HT-29 (cell line): ENCODE measurements around the gene PRDM11. TPM values are rescaled to one million over a fixed set of nuclear protein-coding genes. Genes with fewer than 3 reads are reported as not detected.

Source experiments
- DNase-seq: peaks from one replicate; pipeline ENCODE4 v3.0.0-alpha.2; 2015; ENCODE audit warnings: low spot score
- total RNA-seq: library from RNA; depleted of rRNA; stranded (reverse); fragments of >200 nt; shearing (Covaris generic); gene quantifications from 2 replicates; pipeline ENCODE4 v1.2.3, GENCODE V29; 2014

PRDM11 gene
- total RNA-seq, 1 experiment from 2014 or later, result 2.0 TPM

DNA sequence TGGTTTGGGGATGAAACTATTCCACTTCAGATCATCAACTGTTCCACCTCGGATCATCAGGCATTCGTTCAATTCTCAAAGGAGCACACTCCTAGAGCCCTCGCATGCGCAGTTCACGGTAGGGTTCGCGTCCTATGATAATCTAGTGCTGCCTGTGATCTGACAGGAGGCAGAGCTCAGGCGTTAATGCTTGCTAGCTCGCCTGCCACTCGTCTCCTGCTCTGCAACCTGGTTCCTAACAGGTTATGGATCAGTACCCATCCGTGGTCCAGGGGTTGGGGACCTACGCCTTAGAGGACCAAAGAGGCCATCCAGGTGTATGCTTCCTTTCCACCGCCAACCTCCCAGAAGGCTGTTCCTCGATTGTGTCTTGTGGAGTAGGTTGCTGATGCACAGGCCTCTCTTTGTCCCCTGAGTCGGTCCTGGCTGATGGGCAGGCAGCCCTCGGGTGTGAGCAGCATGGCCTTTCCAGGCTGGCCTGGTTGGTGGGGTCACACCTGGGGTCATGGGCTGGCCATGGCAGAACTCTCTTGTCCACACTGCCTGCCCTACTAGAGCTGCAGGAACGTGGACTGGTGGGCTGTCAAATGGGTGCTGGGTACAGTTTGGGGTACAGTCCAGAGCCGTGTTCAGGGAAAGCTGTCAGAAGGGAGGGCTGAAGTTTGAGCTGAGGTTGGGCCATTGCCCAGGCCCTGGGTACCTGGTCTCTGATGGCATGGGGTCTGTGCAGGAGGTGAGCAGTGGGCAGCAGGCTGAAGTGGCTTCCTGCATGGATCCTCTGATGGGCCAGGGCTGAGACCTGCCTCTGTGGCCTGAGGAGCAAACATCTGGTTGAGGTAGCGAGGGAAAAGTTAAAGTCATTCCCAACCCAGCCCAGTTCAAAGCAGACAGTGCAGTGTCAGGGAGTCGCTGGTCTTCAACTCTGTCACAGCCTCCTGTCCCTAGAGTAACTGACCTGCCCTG lies 11.1 kb downstream of the PRDM11 start:
- DNase-seq, result no peak

- no peak for DNase-seq
These were observed 11.8 kb downstream of the PRDM11 start for GRCh38 chr11:45158210-45158731.

DNA sequence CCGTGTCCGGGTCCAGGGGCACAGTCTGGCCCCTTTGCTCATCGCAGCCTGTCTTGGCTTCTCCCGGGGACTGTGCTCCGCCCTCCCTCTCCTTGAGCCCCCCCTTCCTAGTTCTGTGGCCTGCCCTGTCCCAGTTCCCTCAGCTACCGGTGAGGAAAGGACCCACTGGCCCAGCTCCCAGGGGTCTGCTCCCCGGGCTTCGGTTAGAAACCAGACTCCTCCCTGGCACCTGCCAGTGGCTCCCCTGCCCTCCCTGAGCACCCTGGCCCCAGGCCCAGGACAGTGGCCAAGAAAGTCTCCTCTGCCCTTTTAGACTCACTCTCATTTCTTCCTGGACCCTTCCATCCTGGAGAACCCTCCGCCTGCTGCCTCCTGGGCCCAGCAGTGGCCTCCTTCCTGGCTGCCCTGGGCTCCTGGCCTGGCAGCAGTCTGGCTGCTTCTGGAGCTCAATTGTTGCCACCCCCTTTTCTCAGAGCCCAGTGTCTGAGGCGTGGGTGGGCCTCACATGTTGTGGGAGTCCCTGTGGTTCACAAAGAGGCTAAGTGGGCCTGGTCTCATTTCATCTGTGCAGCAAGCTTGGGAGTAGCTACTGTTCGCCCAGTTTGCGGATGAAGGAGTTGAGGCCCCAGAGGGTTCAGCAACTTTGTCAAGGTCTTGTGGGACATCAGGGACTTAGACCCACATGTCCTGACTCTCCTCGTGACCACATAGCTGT lies 12.6 kb downstream of the PRDM11 start:
- no peak for DNase-seq

- DNase-seq, result no peak
These were observed 13.4 kb downstream of the PRDM11 start for GRCh38 chr11:45159781-45160365.

DNA sequence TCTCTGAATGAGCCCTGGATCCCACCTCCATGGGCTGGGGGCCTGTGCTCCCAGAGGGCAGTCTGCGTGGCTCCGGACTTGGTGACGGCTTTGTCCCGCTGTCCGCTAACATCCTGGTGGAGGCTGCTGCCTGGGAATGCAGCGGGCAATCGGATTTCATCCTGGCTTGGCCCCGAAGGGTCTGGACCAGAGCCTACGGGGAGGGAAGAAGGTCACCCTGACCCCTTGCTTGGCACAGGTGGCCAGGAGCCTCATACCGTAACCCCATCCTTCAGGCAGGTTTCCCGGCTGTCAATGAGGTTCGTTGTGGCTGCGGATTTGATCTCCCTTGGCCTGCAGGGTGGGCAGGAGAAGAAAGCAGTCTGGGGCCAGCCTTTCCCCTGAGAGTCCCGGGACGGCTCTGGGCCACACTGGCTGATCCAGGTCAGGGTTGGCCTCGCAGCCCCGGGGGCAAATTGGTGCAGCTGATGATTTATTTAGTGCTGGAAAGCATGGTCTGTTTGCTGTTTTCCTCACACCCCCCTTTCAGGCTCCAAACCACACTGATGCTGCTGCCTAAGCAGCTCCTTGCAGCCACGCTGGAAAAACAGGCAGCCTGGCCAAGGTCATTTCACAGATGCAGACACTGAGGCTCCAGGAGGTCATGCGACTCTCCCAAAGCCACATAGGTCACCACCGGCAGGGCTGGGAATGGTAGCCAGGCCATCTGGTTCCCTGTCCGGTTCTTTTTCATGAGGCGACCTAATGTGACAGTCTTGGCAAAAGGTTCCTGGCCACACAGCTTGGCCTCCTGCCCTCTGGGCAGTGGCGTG lies 15.0 kb downstream of the PRDM11 start:
- no peak for DNase-seq

GRCh38 chr11:45162064-45162375 lies 15.6 kb downstream of the PRDM11 start:
- no peak for DNase-seq

GRCh38 chr11:45162916-45163879 lies 16.8 kb downstream of the PRDM11 start:
- no peak for DNase-seq

- no peak for DNase-seq
These were observed 17.6 kb downstream of the PRDM11 start for GRCh38 chr11:45163956-45164575.

DNA sequence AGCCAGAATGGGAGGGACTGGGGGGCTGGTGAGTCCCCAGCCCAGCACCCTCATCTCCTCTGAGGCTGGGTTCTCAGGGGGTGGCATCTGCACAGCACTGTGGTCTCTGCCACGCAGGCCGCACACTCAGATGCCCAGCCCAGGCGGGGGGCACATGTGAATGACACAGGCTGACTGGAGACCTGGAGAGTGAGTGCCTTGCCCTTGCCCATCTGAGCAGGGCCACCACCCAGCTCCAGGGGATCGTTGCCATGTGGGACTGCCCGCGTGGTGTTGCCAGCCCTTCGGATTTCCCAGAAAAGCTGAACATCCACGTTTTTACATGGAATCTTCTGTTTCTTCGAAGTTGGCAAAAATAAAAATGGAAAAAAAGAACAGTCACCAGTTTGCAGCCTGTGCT lies 18.9 kb downstream of the PRDM11 start:
- DNase-seq, result no peak

GRCh38 chr11:45165806-45166603 lies 19.6 kb downstream of the PRDM11 start:
- DNase-seq, result no peak

DNA sequence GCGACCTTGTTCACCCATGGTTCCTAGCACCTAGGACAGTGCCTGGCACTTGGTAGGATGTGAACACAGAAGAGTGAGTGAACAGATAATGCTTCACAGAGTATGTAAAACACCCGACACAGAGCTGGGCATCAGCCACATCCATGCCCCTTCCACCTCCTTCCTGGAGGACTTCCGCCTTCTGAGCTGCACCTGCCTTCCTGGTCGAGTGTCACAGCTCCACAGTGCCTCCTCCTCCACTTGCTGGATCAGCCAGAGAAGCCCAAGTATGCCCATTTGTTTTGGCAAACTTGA lies 20.1 kb downstream of the PRDM11 start:
- DNase-seq, result no peak

GRCh38 chr11:45167283-45167682 lies 20.8 kb downstream of the PRDM11 start:
- no peak for DNase-seq

- no peak for DNase-seq
These were observed 22.1 kb downstream of the PRDM11 start for GRCh38 chr11:45168366-45169130.

GRCh38 chr11:45169310-45170072 lies 23.1 kb downstream of the PRDM11 start:
- no peak for DNase-seq

DNA sequence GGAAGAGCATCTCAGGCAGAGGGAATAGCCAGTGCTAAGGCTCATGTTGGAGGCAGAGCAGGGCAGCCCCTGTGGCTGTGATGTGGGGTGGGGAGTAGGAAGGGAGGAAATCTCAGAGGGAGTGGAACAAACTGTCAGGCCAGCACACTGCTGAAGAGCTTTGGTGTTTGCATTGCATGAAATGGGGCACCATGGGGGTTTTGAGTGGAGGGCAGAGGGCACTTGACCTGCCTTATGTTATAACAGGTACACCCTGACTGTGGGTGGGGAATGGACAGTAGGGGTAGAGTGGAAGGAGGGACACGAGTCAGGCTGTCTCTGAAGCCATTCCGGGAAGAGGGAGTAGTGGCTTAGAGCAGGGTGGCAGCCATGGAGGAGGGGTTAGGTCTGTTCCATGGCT lies 24.0 kb downstream of the PRDM11 start:
- DNase-seq, result no peak

DNA sequence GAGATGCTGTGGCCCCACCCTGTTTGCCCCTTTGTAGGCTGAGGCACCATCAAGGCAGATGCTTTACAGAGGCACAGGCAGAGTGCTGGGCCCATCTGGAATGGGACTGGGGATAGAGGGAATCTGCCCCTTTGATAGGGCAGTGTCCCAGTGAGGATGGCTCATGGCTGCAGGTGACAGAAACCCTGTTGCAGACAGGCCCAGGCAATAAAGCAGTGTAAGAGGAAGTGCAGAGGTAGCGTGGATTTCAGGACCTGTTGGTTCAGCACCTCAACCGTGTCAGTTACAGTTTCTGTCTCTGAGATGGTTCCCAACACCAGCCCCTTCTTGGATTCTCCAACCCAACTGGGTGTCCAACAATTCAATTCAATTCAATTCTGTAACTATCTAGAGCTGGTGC lies 25.1 kb downstream of the PRDM11 start:
- DNase-seq, result no peak

DNA sequence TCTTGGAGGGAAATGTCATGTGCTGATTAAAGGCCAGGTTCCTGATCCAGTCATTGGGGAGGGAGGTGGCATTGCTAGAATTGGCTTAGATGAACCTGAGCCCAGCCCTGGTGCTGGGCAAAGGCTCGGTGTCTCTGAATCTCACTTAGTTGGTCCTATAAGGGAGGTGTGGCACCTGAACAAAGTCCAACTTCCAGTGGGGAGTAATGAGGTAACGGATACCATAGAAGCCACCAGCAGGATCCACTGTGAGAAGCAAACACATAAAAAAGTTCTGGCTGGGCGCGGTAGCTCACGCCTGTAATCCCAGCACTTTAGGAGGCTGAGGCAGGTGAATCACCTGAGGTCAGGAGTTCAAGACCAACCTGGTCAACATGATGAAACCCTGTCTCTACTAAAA lies 26.6 kb downstream of the PRDM11 start:
- DNase-seq, result no peak
